MV-4-11 (cell line): Measurements from ENCODE around the gene KRTAP5-7.
"Not testable (repeated sequence)": the region's sequence is repeated elsewhere in the genome, so short reads cannot be mapped to it uniquely, and the experiment has no call there.

Experiments used
- DNase-seq: peaks from one replicate; lab custom pipeline; 2025; lab: John Stamatoyannopoulos, UW

Gene KRTAP5-7

DNA sequence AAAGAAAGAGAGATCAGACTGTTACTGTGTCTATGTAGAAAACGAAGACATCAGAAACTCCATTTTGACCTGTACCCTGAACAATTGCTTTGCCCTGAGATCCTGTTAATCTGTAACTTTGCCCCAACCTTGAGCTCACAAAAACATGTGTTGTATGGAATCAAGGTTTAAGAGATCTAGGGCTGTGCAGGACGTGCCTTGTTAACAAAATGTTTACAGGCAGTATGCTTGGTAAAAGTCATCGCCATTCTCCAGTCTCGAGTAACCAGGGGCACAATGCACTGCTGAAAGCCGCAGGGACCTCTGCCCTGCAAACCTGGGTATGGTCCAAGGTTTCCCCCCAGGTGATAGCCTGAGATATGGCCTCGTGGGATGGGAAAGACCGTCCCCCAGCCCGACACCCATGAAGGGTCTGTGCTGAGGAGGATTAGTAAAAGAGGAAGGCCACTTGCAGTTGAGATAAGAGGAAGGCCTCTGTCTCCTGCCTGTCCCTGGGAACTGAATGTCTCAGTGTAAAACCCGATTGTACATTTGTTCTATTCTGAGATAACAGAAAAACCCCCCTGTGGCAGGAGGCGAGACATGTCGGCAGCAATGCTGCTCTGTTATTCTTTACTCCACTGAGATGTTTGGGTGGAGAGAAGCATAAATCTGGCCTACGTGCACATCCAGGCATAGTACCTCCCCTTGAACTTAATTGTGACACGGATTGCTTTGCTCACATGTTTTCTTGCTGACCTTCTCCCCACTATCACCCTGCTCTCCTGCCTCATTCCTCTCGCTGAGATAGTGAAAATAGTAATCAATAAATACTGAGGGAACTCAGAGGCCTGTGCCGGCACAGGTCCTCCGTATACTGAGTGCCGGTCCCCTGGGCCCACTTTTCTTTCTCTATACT lies 7.9 kb downstream of the KRTAP5-7 start:
- not testable (repeated sequence) for DNase-seq

DNA sequence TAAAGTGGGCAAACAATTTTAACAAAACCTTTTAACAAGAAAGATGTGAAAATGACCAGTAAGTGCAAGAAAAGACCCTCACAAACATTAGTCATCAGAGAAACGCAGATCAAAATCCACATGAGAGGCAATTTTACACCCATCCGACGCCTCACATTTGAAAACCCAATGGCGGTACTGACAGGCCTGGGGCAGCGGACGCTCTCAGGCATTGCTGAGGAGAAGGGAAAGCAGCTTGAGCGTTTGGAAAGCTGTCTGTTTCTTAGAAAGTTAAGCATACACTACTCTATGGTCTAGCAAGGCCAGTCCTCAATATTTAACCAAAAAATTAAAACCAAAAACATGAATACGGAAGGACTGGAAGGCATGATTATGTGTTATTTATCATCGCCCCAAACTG lies 8.8 kb downstream of the KRTAP5-7 start:
- DNase-seq: no peak

DNA sequence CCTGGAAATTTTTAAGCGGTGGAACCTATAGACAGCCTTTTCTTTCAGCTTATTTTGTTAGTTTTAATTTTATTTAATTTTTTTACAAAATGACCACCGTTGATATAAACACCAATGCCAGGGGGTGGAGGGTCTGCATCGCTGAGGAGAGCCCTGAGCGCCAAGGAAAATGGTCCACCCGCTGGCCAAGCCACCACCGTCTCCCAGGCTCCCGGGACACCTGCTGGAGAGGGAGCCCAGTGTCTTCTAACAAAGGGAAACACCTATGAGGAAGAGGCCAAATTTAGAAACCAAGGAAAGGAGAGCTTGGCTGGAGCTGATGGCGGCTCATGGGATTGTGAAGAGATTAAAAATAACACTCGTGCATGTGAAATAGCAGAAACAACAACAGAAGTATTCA lies 10.5 kb downstream of the KRTAP5-7 start:
- no peak for DNase-seq

DNA sequence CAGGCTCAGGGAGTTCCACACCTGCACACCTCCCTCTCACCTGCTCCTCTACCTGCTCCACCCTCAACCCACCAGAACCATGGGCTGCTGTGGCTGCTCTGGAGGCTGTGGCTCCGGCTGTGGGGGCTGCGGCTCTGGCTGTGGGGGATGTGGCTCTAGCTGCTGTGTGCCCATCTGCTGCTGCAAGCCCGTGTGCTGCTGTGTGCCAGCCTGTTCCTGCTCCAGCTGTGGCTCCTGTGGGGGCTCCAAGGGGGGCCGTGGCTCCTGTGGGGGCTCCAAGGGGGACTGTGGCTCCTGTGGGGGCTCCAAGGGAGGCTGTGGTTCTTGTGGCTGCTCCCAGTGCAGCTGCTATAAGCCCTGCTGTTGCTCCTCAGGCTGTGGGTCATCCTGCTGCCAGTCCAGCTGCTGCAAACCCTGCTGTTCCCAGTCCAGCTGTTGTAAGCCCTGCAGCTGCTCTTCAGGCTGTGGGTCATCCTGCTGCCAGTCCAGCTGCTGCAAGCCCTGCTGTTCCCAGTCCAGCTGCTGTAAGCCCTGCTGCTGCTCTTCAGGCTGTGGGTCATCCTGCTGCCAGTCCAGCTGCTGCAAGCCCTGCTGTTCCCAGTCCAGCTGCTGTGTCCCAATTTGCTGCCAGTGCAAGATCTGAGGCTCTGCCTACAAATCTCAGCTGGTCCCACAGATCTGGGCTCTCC lies 11.1 kb downstream of the KRTAP5-7 start, which contains the start of gene KRTAP5-8:
TSS of gene KRTAP5-8 (plus strand) at position 49 of the 689 bp plus-strand sequence. CDS start at position 80, 31 bp downstream.
- not testable (repeated sequence) for DNase-seq

DNA sequence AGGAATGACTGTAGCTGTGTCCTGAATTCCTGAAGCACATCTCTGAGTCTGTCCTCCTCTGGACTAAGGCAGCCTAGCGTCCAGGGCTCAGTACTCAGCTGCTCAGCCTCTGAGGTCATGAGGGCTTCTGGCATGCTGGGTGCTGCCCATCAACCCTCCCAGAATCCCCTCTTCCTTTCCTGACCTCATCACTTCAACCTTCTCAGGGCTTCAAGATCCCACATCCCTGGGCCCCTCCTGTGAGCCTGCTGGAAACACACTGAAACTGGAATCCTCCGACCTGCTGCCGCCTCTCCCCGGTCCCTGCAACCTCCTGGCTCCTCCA lies 11.6 kb downstream of the KRTAP5-7 start:
- no peak for DNase-seq

DNA sequence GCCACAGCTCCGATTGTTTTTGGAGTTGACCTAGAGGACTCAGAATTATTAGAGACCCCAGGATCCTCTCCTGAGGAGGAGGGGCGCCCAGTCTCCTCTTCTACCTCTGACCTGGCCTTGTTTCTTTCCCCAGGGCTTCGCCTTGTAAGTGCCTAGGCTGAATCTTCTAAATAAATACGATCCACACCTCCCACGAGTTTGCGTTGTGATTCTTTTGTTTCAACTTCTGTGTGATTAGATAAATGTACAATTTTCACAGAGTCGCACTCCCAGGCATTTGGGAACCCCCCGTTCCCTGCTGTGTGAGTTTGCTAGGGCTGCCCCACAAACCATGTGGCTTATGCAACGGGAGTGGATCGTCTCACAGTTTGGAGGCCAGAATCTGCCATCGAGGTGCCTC lies 11.9 kb downstream of the KRTAP5-7 start:
- DNase-seq: no peak

DNA sequence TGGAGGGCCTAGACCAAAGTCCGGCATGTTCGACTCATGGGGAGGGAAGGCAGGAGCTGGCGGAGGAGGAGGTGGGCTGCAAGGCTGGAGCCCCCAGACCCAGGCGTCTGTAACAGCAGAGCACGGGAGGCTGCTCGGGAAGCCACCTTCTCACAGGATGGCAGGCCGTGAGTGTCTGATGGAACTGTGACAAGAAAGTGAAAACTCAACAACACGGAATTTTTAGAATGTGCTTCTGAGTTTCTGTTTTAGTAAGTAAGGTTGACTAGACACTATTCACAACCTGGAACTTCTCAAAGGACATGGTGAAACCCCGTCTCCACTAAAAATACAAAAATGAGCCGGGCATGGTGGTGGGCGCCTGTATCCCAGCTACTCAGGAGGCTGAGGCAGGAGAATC lies 12.9 kb downstream of the KRTAP5-7 start:
- not testable (repeated sequence) for DNase-seq

DNA sequence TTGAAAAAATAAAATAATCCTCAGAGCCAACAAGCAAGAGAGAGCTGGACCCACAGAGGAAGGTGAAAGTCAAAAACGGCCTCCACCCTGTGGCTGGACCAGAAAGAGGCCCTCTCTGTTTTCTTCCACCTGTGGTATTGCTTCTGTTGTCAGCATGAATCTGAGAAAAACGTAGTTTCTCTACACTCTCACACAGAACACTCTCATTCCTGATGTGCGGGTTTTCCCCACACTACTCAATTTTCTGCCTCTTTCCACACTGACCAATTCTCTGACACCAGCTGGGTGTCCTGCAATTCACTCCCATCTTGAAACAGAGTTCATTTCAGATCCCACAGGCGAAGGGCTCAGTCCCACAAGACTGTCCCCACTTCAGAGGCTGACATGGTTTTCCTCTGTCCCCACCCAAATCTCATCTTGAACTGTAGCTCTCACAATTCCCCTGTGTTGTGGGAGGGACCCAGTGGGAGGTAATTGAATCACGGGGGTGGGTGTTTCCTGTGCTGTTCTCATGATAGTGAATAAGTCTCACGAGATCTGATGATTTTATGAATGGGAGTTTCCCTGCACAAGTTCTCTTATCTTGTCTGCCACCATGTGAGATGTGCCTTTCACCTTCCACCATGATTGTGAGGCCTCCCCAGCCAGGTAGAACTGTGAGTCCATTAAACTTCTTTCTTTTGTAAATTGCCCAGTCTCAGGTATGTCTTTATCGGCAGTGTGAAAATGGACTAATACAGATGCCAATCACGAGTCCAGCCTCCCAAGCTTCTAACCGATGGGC lies 13.6 kb downstream of the KRTAP5-7 start:
- not testable (repeated sequence) for DNase-seq

DNA sequence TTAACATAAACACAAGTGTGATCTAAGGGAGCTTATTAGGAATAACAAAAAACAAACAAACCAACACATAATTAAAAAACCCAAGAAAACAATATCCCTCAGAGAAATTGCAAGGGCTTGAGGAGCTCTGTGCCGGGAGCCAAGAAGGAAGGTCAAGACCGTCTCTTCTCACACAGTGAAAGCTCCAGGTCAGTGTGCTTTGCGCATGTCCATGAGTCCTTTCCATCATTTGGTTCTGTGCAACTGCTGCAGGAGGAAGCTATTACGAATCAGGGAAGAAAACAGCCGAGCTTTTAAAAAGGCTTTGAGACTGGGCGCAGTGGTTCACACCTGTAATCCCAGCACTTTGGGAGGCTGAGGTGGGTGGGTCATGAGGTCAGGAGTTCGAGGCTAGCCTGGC lies 15.3 kb downstream of the KRTAP5-7 start:
- no peak for DNase-seq

DNA sequence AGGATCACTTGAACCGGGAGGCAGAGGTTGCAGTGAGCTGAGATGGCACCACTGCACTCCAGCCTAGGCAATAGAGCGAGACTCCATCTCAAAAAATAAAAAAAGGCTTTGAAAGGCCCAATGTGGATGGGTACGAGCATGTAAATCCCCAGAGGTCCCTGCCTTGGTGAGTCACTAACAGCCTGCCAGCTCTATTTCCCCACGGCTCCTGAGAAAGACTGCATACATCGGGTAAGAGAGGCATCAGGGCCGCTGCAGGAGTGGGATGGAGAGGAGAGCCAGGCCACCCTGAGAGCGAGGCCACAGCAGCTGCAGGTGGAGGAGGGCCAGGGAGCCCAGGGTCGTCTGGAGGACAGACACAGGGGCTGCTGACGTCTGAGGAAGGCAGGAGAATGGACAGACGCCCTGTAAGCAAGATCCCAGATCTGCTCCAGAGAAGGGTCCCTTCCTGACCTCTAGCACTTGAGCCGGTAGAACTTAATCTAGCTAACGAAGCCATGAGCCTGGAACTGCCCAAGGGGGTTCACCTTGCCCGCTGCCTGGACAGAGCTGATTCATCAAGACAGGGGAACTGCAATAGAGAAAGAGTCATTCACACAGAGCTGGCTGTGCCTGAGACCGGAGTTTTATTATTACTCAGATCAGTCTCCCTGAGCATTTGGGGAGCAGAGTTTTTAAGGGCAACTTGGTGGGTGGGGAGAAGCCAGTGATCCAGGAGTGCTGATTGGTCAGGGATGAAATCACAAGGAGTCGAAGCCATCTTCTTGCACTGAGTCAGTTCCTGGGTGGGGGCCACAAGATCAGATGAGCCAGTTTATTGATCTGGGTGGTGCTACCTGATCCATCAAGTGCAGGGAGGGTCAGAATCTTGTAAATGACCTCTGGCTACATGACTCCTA lies 16.1 kb downstream of the KRTAP5-7 start:
- peak; percentile 22 for DNase-seq

DNA sequence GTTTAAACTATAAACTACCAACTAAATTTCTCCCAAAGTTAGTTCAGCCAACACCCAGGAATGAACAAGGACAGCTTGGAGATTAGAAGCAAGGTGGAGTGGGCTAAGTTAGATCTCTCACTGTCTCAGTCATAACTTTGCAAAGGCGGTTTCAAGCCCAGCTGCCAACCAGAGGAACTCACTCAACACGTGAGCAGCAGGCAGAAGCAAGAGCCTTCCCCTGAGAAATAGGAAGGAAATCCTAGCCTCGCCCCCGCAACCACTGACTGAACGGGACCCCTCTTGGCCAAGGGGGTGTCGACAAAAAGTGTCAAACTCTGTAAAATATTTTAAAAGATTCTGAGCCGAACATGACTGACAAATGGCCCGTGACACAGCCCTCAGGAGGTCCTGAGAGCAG lies 16.8 kb downstream of the KRTAP5-7 start:
- peak; percentile 49 for DNase-seq

DNA sequence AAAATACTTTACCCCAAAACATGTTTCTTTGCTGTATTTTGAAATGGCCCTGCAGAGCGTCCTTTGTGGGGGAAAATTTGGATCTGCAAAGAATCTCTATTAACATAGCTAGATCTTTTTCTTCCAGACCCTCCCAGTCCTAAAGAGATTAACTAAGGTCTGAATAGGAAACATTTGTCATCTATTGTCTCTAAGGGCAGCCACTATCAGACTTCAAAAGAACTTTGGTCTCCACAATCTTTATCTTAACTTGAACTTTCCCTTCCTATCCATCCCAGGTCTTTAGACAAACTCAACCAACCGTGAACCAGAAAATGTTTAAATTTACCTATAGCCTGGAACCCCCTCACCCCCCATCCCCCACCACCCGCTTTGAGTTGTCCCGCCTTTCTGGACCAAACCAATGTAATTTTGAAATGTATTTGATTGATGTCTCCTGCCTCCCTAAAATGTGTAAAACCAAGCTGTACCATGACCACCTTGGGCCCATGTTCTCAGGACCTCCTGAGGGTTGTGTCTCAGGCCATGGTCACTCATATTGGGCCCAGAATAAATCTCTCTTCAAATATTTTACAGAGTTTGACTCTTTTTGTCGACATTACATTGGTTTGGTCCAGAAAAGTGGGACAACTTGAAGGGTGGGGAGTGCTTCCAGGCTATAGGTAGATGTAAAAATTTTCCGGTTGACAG lies 17.6 kb downstream of the KRTAP5-7 start:
- DNase-seq: no peak

DNA sequence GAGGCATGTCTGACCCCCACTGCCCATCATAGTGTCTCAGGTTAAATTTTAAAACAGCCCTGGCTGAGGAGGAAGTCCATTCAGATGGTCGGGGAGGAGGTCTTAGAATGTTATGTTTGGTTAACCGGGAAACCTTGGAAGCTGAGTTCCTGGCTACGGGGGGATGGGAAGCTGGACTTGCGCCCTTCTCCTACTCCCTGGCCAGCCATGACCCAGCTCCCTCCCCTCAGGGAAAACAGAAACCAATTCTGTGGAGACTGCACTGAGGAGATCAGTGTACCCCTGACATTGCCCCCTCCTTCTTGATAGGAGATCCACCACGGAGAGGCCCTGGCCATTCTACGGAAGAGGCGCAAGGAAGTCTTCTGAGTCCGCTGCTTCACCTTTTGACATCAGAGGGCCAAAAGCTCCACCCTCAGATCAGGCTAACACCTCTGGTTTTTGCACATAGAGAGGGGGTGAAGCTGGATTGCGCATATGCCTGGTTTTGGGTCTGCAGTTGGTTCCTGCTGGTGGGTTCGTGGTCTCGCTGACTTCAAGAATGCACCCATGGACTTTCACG lies 18.4 kb downstream of the KRTAP5-7 start:
- no peak for DNase-seq

DNA sequence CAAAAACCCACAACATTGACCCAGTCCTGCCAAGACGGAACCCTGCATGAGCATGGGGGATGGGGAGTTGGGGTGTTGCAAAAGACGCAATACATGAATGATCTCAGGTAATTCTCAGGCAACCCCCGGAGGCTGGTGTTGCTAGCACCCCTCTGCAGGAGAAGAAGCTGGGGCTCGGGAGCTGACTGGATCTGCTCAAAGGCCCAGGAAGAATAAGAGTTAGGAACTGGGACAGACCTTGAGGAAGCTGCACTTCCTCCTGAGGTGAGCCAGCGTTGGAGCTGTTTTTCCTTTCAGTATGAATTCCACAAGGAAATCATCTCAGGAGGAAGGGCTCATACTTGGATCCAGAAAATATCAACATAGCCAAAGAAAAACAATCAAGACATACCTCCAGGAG lies 21.1 kb downstream of the KRTAP5-7 start, which contains the start of gene KRTAP5-9:
TSS of gene KRTAP5-9 (plus strand) at position 301 of the 400 bp plus-strand sequence. CDS start 238 bp downstream, outside the sequence.
- DNase-seq: no peak

DNA sequence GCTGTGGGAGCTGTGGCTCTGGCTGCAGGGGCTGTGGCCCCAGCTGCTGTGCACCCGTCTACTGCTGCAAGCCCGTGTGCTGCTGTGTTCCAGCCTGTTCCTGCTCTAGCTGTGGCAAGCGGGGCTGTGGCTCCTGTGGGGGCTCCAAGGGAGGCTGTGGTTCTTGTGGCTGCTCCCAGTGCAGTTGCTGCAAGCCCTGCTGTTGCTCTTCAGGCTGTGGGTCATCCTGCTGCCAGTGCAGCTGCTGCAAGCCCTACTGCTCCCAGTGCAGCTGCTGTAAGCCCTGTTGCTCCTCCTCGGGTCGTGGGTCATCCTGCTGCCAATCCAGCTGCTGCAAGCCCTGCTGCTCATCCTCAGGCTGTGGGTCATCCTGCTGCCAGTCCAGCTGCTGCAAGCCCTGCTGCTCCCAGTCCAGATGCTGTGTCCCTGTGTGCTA lies 21.7 kb downstream of the KRTAP5-7 start:
- DNase-seq: peak; percentile 70

DNA sequence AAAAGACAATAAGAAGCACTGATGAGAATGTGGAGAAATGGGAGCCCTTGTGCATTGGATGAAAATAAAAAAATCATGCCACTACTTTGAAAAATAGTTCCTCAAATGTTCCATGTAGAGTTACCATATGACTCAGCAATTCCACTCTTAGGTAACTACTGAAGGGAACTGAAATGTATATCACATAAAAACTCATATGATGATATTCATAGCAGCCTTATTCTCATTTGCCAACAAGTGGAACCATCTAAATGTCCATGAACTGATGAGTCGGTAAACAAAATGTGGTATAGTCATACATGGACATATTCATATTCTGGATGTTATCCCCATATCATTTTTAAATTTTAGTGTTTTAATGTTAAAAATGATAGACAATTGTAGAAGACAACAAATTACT lies 24.6 kb downstream of the KRTAP5-7 start:
- DNase-seq: peak; percentile 87

DNA sequence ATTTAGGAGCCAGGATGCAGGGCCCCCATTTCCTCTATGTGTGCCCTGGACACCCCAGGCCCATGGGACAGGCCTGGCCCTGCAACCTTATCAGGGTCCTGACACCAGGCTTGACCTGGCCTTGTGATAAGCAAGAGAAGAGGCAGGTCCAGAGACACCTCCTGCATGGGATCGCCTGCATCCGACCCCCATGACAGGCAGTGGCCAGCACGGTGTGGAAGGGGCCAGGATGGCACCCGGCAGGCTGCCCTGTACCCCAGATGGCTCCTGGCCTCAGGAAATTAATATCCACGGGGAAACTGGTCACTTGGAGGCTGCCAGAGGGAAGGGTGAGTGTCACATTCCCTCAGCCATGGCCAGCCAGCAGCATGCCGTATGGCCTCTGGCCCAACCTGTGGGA lies 27.9 kb downstream of the KRTAP5-7 start:
- DNase-seq: no peak

DNA sequence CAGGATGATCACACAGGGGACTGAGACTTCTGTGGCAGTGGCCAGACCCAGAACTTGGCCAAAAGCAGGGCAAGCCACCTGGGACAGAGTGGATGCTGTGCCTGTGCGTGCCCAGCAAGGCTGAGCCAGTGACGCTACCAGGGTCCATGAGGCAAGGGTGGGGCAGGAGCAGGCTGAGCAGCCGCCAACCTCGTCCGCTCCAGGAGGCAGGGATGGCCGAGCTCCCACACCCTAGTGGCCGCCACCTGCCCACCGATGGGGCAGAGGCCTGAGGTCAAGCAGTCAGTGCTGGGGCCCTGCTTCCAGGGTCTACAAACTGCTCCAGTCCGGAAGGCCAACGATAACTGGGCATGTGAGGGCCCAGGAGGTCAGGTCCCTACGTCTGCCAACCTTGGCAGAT lies 28.4 kb downstream of the KRTAP5-7 start:
- no peak for DNase-seq

DNA sequence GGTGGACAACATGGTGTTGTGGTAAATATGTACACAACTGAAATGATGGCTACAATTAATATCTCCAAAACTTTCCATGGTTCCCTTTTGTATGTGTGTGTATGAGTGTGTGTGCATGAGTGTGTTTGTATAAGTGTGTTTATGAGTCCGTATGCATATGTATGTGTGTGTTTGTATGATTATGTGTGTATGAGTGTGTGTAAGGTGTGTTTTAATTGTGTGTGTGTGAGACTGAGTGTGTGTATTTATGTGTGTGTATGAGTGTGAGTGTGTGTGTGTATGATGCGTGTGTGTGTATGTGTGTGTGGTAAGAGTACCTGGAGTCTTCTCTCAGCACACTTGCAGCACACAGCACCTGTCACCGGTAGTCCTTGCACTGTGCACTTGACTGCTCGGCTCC lies 29.0 kb downstream of the KRTAP5-7 start:
- DNase-seq: no peak

DNA sequence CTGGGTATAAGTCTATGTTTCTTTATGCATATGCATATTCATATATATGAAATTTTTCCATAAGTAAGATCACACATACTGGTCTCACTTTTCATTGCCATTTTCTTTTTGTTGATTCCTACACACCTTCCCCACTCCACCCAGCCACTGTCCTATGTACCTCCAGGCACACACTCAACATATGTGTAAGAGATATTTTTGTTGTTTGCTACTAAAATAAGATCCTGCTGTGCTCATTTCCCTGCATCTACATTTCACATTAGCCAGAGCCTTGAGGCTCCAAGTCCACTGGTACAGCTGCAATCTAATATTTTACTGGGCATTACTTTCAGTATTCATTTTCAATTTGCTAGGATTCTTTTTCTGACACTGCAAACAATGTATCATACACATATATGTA lies 30.2 kb downstream of the KRTAP5-7 start:
- no peak for DNase-seq
